Muscle of arm (tissue), 12 donors: ENCODE data around the gene TMEM244. TPM values are rescaled to one million over a fixed set of nuclear protein-coding genes. Genes with fewer than 3 reads are reported as not detected.
"Not testable (repeated sequence)": the region's sequence is repeated elsewhere in the genome, so short reads cannot be mapped to it uniquely, and the experiment has no call there.

Source experiments
- DNase-seq: peaks from one replicate; pipeline ENCODE4 v3.0.0-alpha.2; 2013
- polyA plus RNA-seq, 12 donors: library from polyadenylated mRNA; unstranded; fragments of 120-200 nt; gene quantifications; one replicate each; pipeline ENCODE4 v1.2.1, GENCODE V29; 2013; ENCODE audit not compliant: insufficient read length in 12 of 12

Gene TMEM244
- polyA plus RNA-seq, 12 donors = 0.33 to 0.61 (median 0.52) TPM; not detected in 9

DNA sequence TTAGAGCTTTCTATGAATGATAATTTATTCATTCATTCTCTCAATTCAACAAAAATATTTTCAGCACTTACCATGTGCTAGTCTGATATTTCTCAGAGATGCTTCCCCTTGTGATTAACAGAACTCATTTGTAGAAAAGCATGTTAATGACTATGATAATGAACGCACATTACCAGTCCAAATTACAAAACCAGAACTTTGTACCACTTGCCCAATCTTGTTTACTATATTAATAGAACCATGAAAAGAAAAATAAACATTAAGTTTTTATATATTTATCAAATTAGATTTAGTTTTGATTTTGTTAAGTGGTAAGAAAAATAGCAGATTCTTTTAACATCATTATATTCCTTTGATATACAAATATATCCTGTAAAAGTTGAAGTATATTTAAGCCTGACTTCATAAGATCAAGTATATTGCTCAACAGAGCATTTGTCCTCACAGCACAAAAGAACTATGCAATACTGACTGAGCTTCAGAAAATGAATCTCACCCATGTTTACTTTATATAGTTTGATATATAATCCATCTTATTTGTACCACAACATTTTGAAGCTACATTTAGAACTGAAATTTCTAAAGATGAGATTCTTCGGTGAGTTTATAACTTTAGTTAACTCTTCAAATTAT is 48.9 kb downstream of the TMEM244 start:
- no peak for DNase-seq

DNA sequence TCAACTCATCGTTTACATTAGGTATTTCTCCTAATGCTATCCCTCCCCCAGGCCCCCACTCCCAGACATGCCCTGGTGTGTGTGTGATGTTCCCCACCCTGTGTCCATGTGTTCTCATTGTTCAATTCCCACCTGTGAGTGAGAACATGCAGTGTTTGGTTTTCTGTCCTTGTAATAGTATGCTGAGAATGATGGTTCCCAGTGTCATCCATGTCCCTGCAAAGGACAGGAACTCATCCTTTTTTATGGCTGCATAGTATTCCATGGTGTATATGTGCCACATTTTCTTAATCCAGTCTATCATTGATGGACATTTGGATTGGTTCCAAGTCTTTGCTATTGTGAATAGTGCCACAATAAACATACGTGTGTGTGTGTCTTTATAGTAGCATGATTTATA is 54.0 kb downstream of the TMEM244 start:
- DNase-seq = not testable (repeated sequence)

DNA sequence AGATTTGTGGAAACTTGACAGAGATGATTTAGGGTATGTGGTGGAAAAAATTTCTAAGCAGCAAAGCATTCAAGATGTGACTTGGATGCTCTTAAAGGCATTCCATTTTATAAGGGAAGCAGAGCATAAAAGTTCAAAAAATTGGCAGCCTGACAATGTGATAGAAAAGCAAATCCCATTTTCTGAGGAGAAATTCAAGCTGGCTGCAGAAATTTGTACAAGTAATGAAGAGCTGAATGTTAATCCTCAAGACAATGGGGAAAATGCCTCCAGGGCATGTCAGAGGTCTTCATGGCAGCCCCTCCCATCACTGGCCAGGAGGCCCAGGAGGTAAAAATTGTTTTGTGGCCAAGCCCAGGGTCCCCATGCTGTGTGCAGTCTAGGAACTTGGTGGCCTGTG is 58.2 kb downstream of the TMEM244 start:
- not testable (repeated sequence) for DNase-seq

DNA sequence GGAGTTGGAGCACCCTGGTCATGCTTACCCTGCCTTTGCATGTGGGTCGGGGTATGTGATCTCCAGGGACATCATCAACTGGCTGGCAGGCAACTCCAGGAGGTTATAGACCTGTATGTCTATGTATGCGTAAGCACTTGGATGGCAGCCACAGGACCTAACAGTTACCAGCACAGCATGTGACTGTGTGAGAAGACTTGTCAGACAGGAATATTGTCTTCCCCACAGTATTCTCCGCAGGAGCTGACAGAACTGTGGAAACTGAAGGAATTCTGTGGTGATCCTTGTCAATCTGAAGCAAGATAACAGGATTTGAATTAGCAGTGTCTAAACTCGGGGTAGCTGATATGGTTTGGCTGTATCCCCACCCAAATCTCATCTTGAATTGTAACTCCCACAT is 59.2 kb downstream of the TMEM244 start:
- no peak for DNase-seq

- no peak for DNase-seq
Measured at GRCh38 chr6:129795261-129795660, 65.9 kb downstream of the TMEM244 start.

- DNase-seq = no peak
Measured at GRCh38 chr6:129793447-129793846, 67.7 kb downstream of the TMEM244 start.

GRCh38 chr6:129792049-129792448 is 69.1 kb downstream of the TMEM244 start:
- DNase-seq = no peak

DNA sequence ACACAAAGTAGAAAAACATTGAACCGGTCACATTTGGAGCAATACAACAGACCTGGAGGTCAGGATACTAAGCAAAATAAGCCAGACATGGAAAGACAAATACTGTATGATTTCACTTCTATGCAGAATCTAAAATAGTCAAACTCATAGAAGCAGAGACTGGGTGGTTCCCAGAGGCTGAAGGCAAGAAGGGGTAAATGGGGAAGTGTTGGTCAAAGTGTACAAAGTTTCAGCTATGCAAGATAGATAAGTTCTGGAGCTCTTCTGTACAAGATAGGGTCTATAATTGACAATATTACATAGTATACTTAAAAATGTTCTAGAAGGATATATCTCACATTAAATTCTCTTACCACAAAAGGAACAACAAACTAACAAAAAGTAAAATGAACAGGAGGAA is 70.3 kb downstream of the TMEM244 start:
- no peak for DNase-seq

- DNase-seq = no peak
Measured at GRCh38 chr6:129789974-129790373, 71.1 kb downstream of the TMEM244 start.

DNA sequence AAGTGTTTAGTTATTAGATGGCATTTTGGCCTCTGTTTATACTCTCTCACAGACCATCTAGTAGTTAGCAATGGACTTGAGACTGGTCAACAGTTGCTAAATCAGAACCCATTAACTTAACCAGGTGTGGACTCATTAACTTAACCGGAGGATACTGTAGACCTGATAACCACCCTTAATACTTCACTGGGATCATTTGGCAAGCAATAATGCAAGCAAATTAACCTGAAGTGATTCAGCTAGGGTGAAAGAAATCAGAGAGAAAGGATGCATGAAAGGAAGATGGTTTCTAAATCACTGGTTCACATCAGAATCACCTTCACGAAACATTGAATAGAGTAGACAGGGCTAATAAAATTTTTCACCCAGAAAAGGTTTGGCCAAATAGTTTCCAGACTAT is 73.3 kb downstream of the TMEM244 start:
- DNase-seq = no peak

DNA sequence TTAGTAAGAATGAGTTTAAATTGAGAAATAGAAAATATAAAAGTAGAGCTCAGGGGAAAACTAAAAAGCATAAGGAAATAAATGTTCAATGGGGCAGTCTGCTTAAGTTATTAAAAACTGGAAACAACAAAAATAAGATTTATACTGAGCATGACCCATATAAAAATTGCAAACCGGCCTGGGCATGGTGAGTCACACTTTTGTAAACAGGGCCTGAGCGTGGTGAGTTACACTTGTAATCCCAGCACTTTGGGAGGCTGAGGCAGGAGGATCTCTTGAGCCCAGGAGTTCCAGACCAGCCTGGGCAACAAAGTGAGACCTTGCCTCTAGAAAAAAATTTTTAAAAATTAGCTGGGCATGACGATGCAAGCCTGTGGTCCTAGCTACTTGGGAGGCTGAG is 74.6 kb downstream of the TMEM244 start:
- no peak for DNase-seq

DNA sequence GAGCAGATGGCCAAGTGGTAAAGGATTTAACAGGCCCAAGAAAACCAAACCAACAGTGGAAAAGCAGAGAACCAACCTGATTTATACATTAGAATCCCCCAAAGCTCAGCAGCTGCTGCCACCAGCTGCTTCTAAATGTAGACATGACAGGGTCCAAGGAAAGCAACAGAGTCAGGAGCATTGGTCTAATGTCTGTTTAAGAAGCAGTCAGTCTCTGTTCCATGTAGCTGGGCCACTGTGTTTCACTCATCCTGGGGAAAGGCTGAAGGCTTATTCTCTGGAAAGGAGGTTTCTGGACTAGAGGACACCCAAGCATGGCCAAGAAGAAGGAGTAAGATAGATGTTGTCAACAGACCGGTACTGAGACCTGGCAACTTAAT is 75.4 kb downstream of the TMEM244 start:
- no peak for DNase-seq

DNA sequence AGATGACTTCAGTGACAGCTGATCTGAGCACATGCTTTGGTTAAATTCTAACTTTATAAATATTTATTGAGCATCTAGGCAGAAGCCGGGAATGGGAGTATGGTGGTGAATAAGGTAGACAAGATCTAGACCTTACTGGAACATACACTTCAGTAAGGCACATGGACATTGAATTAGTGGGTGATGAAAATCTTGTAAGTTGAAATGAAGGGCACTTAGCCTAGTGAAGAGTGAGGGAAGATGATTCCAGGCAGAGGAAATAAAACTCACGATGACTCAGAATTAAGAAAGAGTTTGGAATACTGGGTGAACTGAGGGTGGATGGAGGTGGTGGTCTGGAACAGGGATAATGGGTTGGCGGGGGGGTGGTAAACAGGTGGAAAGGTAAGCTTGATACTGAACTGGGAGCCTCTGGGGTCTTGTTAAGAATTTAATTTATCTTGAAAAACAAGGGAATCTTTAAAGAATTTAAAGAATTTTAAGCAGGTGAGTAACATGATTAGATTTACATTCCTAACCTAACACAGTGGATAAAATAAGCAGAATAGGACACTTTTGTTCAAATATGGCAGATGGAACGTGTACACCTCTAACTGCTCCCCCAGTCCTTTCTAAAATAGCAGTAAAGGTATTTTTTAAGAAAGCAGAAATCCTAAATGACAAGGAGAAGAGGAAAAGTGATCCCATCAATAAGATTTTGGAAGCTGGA is 75.9 kb downstream of the TMEM244 start:
- no peak for DNase-seq

Other genes with a start within 250 kb of the TMEM244 start
- gene ARHGAP18, start 151.1 kb downstream of the TMEM244 start, polyA plus RNA-seq = 10 to 100 TPM in 11 of 12 donors, not detected in 1; 13.9 to 25.8 (median 18.8) TPM
- 10 to 100 TPM in 2 of 12 donors, 1 to 10 TPM in 9, not detected in 1; 5.0 to 16.8 (median 6.2) TPM for gene L3MBTL3, start 157.3 kb upstream of the TMEM244 start, polyA plus RNA-seq